Liver (tissue), 3 donors: ENCODE data around the gene C19orf53.
A peak's percentile ranks its signal among the peaks of the same experiment; 100 is the strongest.

ENCODE experiments used
- FOXA2 ChIP-seq: IDR thresholded peaks from 2 replicates; pipeline ENCODE4 v1.6.1; 2016; ENCODE audit warnings: antibody characterized with exemption
- JUND ChIP-seq, 2 donors: IDR thresholded peaks; 2 replicates each; pipeline ENCODE4 v1.6.1; 2016; ENCODE audit warnings: antibody characterized with exemption in 2 of 2
- RAD21 ChIP-seq, 2 donors: IDR thresholded peaks; 2 replicates each; pipeline ENCODE4 v1.6.1; 2016; ENCODE audit warnings: antibody characterized with exemption in 2 of 2, mild to moderate bottlenecking in 2 of 2
- SP1 ChIP-seq: IDR thresholded peaks from 2 replicates; pipeline ENCODE4 v1.6.1; 2018; ENCODE audit warnings: antibody characterized with exemption, mild to moderate bottlenecking
- TAF1 ChIP-seq: conservative IDR thresholded peaks from 2 replicates; pipeline ENCODE4 v1.6.1; 2016; ENCODE audit warnings: antibody characterized with exemption, mild to moderate bottlenecking
- YY1 ChIP-seq: IDR thresholded peaks from 2 replicates; pipeline ENCODE4 v1.6.1; 2016; ENCODE audit warnings: antibody characterized with exemption, mild to moderate bottlenecking
- TF ChIP-seq, protein P1 (sequence below): fragments of 150-350 bp; IDR thresholded peaks from 2 replicates; pipeline ENCODE4 v1.5.1; 2017; ENCODE audit warnings: improper control_type of control experiment, low read depth, low read length; ENCODE audit not compliant: missing input control
- TF ChIP-seq, protein P2 (sequence below): IDR thresholded peaks from 2 replicates; pipeline ENCODE4 v1.6.1; 2016; ENCODE audit warnings: antibody characterized with exemption, mild to moderate bottlenecking
- donor health status: healthy.
- donor health status: healthy.

DNA sequence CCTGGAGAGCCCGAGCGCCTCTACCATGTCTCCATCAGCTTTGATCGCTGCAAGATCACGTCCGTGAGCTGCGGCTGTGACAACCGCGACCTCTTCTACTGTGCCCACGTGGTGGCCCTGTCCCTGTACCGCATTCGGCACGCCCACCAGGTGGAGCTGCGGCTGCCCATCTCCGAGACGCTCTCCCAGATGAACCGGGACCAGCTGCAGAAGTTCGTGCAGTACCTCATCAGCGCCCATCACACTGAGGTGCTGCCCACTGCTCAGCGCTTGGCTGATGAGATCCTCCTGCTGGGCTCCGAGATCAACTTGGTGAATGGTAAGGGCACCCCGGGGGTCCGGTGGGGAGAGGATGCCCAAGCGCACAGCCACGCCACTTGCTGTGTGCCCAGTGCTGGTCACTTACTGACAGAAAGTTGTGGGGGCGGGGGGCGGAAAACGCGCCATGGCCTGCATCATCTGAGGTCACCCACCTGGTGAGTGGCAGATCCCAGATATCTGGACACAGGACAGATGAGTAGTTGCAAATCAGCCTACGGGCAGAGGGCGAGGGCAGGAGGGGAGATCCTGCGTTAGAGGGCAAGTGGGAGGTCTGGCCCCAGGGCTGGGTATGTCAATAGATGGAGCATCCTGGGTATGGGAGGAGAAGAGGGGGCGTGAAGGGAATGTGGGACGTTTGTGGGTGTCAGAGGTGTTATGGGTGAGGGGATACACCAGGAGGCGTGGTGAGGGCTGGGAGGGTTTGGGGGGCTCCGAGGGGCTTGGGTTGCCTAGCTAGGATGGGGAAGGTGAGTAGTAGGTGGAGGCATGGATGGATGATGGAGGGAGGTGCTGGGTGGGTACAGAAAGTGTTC is 30.8 kb downstream of the C19orf53 start:
- TF ChIP-seq, protein P1, sequence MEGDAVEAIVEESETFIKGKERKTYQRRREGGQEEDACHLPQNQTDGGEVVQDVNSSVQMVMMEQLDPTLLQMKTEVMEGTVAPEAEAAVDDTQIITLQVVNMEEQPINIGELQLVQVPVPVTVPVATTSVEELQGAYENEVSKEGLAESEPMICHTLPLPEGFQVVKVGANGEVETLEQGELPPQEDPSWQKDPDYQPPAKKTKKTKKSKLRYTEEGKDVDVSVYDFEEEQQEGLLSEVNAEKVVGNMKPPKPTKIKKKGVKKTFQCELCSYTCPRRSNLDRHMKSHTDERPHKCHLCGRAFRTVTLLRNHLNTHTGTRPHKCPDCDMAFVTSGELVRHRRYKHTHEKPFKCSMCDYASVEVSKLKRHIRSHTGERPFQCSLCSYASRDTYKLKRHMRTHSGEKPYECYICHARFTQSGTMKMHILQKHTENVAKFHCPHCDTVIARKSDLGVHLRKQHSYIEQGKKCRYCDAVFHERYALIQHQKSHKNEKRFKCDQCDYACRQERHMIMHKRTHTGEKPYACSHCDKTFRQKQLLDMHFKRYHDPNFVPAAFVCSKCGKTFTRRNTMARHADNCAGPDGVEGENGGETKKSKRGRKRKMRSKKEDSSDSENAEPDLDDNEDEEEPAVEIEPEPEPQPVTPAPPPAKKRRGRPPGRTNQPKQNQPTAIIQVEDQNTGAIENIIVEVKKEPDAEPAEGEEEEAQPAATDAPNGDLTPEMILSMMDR, result peak; percentile 20
- TF ChIP-seq TAF1 (no peak), RAD21 (IDR thresholded peaks at IDR 0.05) (peak in 1 of 2 donors; percentile 59), JUND (IDR thresholded peaks at IDR 0.05) (no peak), SP1 (no peak), YY1 (no peak), FOXA2 (no peak)
- TF ChIP-seq, protein P2, sequence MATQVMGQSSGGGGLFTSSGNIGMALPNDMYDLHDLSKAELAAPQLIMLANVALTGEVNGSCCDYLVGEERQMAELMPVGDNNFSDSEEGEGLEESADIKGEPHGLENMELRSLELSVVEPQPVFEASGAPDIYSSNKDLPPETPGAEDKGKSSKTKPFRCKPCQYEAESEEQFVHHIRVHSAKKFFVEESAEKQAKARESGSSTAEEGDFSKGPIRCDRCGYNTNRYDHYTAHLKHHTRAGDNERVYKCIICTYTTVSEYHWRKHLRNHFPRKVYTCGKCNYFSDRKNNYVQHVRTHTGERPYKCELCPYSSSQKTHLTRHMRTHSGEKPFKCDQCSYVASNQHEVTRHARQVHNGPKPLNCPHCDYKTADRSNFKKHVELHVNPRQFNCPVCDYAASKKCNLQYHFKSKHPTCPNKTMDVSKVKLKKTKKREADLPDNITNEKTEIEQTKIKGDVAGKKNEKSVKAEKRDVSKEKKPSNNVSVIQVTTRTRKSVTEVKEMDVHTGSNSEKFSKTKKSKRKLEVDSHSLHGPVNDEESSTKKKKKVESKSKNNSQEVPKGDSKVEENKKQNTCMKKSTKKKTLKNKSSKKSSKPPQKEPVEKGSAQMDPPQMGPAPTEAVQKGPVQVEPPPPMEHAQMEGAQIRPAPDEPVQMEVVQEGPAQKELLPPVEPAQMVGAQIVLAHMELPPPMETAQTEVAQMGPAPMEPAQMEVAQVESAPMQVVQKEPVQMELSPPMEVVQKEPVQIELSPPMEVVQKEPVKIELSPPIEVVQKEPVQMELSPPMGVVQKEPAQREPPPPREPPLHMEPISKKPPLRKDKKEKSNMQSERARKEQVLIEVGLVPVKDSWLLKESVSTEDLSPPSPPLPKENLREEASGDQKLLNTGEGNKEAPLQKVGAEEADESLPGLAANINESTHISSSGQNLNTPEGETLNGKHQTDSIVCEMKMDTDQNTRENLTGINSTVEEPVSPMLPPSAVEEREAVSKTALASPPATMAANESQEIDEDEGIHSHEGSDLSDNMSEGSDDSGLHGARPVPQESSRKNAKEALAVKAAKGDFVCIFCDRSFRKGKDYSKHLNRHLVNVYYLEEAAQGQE, result no peak
